ENCODE data around the gene SLC4A7.

Gene SLC4A7

GRCh38 chr3:27325419-27325818 is 158.8 kb downstream of the SLC4A7 start:
- no peak for DNase-seq (ENCODE audit: low read depth)
- TF ChIP-seq CTCF (IDR thresholded peaks at IDR 0.05; ENCODE audit: low read depth, low read length, missing control alignments), result no peak
- no peak overlapping the region for H3K4me3 ChIP-seq (ENCODE audit: low read depth, low read length)
- in situ Hi-C loops (cut with HindIII; ENCODE audit: low sequenced_read_pairs), result no loop called here

- H3K4me3 ChIP-seq (ENCODE audit: low read depth, low read length), result no peak overlapping the region
- no peak for DNase-seq (ENCODE audit: low read depth)
- TF ChIP-seq CTCF (IDR thresholded peaks at IDR 0.05; ENCODE audit: low read depth, low read length, missing control alignments), result no peak
- in situ Hi-C loops (cut with HindIII; ENCODE audit: low sequenced_read_pairs), result no loop called here
These were observed 159.5 kb downstream of the SLC4A7 start for GRCh38 chr3:27324686-27325085.

GRCh38 chr3:27323087-27323570 is 161.1 kb downstream of the SLC4A7 start:
- H3K4me3 ChIP-seq (ENCODE audit: low read depth, low read length), result no peak overlapping the region
- in situ Hi-C loops (cut with HindIII; ENCODE audit: low sequenced_read_pairs), result no loop called here
- TF ChIP-seq CTCF (IDR thresholded peaks at IDR 0.05; ENCODE audit: low read depth, low read length, missing control alignments), result no peak
- DNase-seq (ENCODE audit: low read depth), result no peak

All from astrocyte of the cerebellum (primary cell).